K562 (cell line): Measurements from ENCODE around the gene FAM177B. TPM values are rescaled to one million over a fixed set of nuclear protein-coding genes. Genes with fewer than 3 reads are reported as not detected.

Experiments
- AFF1 ChIP-seq, 2 experiments: fragments of 450-650 bp; IDR thresholded peaks; 2 replicates each; pipeline ENCODE4 v1.6.1; 2018; ENCODE audit warnings: mild to moderate bottlenecking in 2 of 2, low read depth in 1 of 2; ENCODE audit not compliant: partially characterized antibody in 2 of 2
- ATF4 ChIP-seq: fragments of 450-650 bp; formaldehyde crosslinking; IDR thresholded peaks from 2 replicates; pipeline ENCODE4 v1.4.0; 2022; ENCODE audit warnings: mild to moderate bottlenecking, moderate library complexity
- CBX5 ChIP-seq: IDR thresholded peaks from 2 replicates; pipeline ENCODE4 v1.6.1; 2014; ENCODE audit warnings: low read depth, borderline replicate concordance
- CHD1 ChIP-seq: fragments of 200-600 bp; sonication (generic); IDR thresholded peaks from one replicate; pipeline ENCODE4 v1.6.1; 2012; ENCODE audit warnings: mild to moderate bottlenecking, moderate library complexity, low read length, inconsistent platforms
- CHD2 ChIP-seq: IDR thresholded peaks from 2 replicates; pipeline ENCODE4 v1.6.1; 2011; ENCODE audit warnings: low read depth, low read length
- ESRRA ChIP-seq: fragments of 450-650 bp; IDR thresholded peaks from 2 replicates; pipeline ENCODE4 v1.6.1; 2014; ENCODE audit warnings: low read depth, mild to moderate bottlenecking, moderate library complexity, borderline replicate concordance
- EZH2 ChIP-seq: IDR thresholded peaks from 2 replicates; pipeline ENCODE4 v1.6.1; 2012; ENCODE audit warnings: low read depth, mild to moderate bottlenecking, inconsistent platforms, low read length, borderline replicate concordance
- FOS ChIP-seq: IDR thresholded peaks from 3 replicates; pipeline ENCODE4 v1.6.1; 2011; ENCODE audit not compliant: insufficient read length; ENCODE audit errors: extremely low read depth
- FOXA1 ChIP-seq: fragments of 450-650 bp; IDR thresholded peaks from 2 replicates; pipeline ENCODE4 v1.6.1; 2016; ENCODE audit warnings: mild to moderate bottlenecking, borderline replicate concordance
- FOXK2 ChIP-seq, 2 experiments: fragments of 450-650 bp; IDR thresholded peaks in 1 of 2; conservative IDR thresholded peaks in 1 of 2; 2 replicates each; pipeline ENCODE4 v1.6.1; 2016; ENCODE audit warnings: low read depth in 2 of 2, mild to moderate bottlenecking in 1 of 2
- HBP1 ChIP-seq: fragments of 450-650 bp; formaldehyde crosslinking; IDR thresholded peaks from 2 replicates; pipeline ENCODE4 v1.4.0; 2022; ENCODE audit warnings: missing genetic modification characterization
- HMG20B ChIP-seq: fragments of 250-450 bp; sonication (Bioruptor Pico); IDR thresholded peaks from 2 replicates; pipeline ENCODE4 v1.5.0; 2021; ENCODE audit warnings: mild to moderate bottlenecking
- HOXB6 ChIP-seq: fragments of 250-450 bp; sonication (Bioruptor Pico); IDR thresholded peaks from 2 replicates; pipeline ENCODE4 v1.5.1; 2022; ENCODE audit warnings: mild to moderate bottlenecking, borderline replicate concordance
- NEUROD1 ChIP-seq: fragments of 150-350 bp; IDR thresholded peaks from 2 replicates; pipeline ENCODE4 v1.6.1; 2014; ENCODE audit warnings: borderline replicate concordance, low read length, low read depth; ENCODE audit not compliant: partially characterized antibody
- USF2 ChIP-seq: sonication (generic); formaldehyde crosslinking; IDR thresholded peaks from 2 replicates; pipeline ENCODE4 v1.5.0; 2020; ENCODE audit warnings: missing genetic modification reagents
- ZNF740 ChIP-seq, 3 experiments: fragments of 200-800 bp in 1 of 3; sonication (Bioruptor generic) in 1 of 3; sonication (generic) in 1 of 3; formaldehyde crosslinking in 1 of 3; IDR thresholded peaks; 2 replicates each; pipeline versions ENCODE4 v1.6.1 to v1.8.0; 2016 to 2022; ENCODE audit warnings: mild to moderate bottlenecking in 2 of 3, missing compliant biosample characterization in 2 of 3, missing genetic modification characterization in 2 of 3, missing genetic modification reagents in 1 of 3
- ZNF785 ChIP-seq: fragments of 250-450 bp; sonication (Bioruptor Pico); IDR thresholded peaks from 2 replicates; pipeline ENCODE4 v1.4.0; 2020; ENCODE audit warnings: mild to moderate bottlenecking
- polyA plus RNA-seq, 8 experiments: library from polyadenylated mRNA; depleted of rRNA in 4 of 8; stranded (reverse) in 5 of 8; unstranded in 3 of 8; fragments of >200 nt; fragmentation: Nextera tagmentation in 2 of 8; fragmentation: Illumina TruSeq in 1 of 8; extraction: Ambion mirVana in 2 of 8; extraction: Trizol in 1 of 8; gene quantifications; 2 replicates each; pipeline versions ENCODE4 v1.2.1 to v1.2.3, GENCODE V29; 2011 to 2014; ENCODE audit warnings: inconsistent platforms in 1 of 8, missing spikeins in 1 of 8
- total RNA-seq, 7 experiments: library from RNA; depleted of rRNA in 6 of 7; stranded (reverse); fragments of >200 nt in 6 of 7; fragmentation: Illumina TruSeq in 2 of 7; extraction: Trizol in 2 of 7; gene quantifications; 2 replicates each; pipeline versions ENCODE4 v1.2.1 to v1.2.3, GENCODE V29; 2011 to 2021; ENCODE audit warnings: low replicate concordance in 1 of 7

Gene FAM177B
- total and polyA plus RNA-seq, 9 of the 15 experiments (the other 6 are each of a cell fraction or from before 2014, with no cell fraction given), result not detected

GRCh38 chr1:222713091-222713961 is 23.7 kb upstream of the FAM177B start (continued):
- TF ChIP-seq ATF4 (0 out of 2 replicates have a peak, but pooled peaks have one; percentile 13), USF2 (no peak), HBP1 (CRISPR knock-in tag) (no peak), ZNF740 (CRISPR knock-in tag; IDR thresholded peaks at IDR 0.05) (no peak), ZNF740 (tag; IDR thresholded peaks at IDR 0.05) (no peak; a peak in 1 of 4 replicates), HOXB6 (CRISPR knock-in tag) (no peak), ZNF785 (no peak), FOS (no peak), CBX5 (no peak), FOXA1 (no peak), FOXK2 (conservative IDR thresholded peaks at IDR 0.05 in 1 of 2, IDR thresholded peaks at IDR 0.05 in 1 of 2; ENCODE audit: low read depth in 2 of 2) (peak; percentile 98 to 99), CHD2 (no peak; the same call in 1 of the 2 replicates), ESRRA (no peak; the same call in 1 of the 2 replicates), CHD1 (peak; percentile 26), NEUROD1 (peak; percentile 82), AFF1 (IDR thresholded peaks at IDR 0.05; ENCODE audit: low read depth in 1 of 2, partially characterized antibody in 2 of 2) (no peak), EZH2 (no peak), HMG20B (CRISPR knock-in tag) (no peak)
